Tibial nerve (tissue), 4 donors: Measurements from ENCODE around the gene GUCY2F. TPM values are rescaled to one million over a fixed set of nuclear protein-coding genes. Genes with fewer than 3 reads are reported as not detected.

Experiments used
- DNase-seq, 2 donors: peaks; one replicate each; pipeline ENCODE4 v3.0.0-alpha.2; 2019; ENCODE audit warnings: low spot score in 2 of 2
- H3K27ac ChIP-seq, 4 donors: fragments of 200-600 bp; sonication (generic) in 3 of 4; one replicate each; pipeline ENCODE4 v1.5.1; 2017 to 2019; ENCODE audit warnings: mild to moderate bottlenecking in 1 of 4
- H3K27me3 ChIP-seq, 2 donors: fragments of 200-600 bp; sonication (generic) in 1 of 2; one replicate each; pipeline versions ENCODE4 v1.5.1 to v1.6.0; 2017 to 2019
- H3K36me3 ChIP-seq, 3 donors: fragments of 200-600 bp; sonication (generic); one replicate each; pipeline ENCODE4 v1.5.1; 2018 to 2019
- H3K4me1 ChIP-seq, 4 donors: fragments of 200-600 bp; sonication (generic) in 3 of 4; one replicate each; pipeline ENCODE4 v1.5.1; 2017 to 2019
- H3K4me3 ChIP-seq, 4 donors: fragments of 200-600 bp; sonication (generic) in 3 of 4; one replicate each; pipeline ENCODE4 v1.5.1; 2017 to 2019; ENCODE audit warnings: mild to moderate bottlenecking in 1 of 4, moderate library complexity in 1 of 4
- H3K9me3 ChIP-seq, 4 donors: fragments of 200-600 bp; sonication (generic) in 3 of 4; one replicate each; pipeline ENCODE4 v1.5.1; 2017 to 2019
- EP300 ChIP-seq, 2 donors: sonication (generic); formaldehyde crosslinking; IDR thresholded peaks; one replicate each; pipeline ENCODE4 v1.6.1; 2017; ENCODE audit warnings: antibody characterized with exemption in 2 of 2, mild to moderate bottlenecking in 1 of 2
- POLR2A ChIP-seq, 2 donors: fragments of 450-650 bp; IDR thresholded peaks; one replicate each; pipeline ENCODE4 v1.6.1; 2017; ENCODE audit warnings: antibody characterized with exemption in 2 of 2, mild to moderate bottlenecking in 2 of 2, moderate library complexity in 2 of 2
- WGBS, 2 donors: methylation state at CpG; one replicate each; pipeline ENCODE4 v1.1.5; 2018; 5-methylcytosine and 5-hydroxymethylcytosine counted together
- total RNA-seq, 4 donors: library from RNA; depleted of rRNA; stranded (reverse); fragments of >200 nt; gene quantifications; one replicate each; pipeline ENCODE4 v1.1.0, GENCODE V29; 2016
- TF ChIP-seq, protein P1 (sequence below), 5 experiments: fragments of 200-600 bp in 3 of 5; fragments of 450-650 bp in 2 of 5; sonication (generic) in 3 of 5; IDR thresholded peaks; one replicate each; pipeline ENCODE4 v1.5.1; 2016 to 2019; ENCODE audit warnings: antibody characterized with exemption in 5 of 5, mild to moderate bottlenecking in 3 of 5, moderate library complexity in 2 of 5

GUCY2F gene
- total RNA-seq, 4 donors from 2014 or later, result not detected

DNA sequence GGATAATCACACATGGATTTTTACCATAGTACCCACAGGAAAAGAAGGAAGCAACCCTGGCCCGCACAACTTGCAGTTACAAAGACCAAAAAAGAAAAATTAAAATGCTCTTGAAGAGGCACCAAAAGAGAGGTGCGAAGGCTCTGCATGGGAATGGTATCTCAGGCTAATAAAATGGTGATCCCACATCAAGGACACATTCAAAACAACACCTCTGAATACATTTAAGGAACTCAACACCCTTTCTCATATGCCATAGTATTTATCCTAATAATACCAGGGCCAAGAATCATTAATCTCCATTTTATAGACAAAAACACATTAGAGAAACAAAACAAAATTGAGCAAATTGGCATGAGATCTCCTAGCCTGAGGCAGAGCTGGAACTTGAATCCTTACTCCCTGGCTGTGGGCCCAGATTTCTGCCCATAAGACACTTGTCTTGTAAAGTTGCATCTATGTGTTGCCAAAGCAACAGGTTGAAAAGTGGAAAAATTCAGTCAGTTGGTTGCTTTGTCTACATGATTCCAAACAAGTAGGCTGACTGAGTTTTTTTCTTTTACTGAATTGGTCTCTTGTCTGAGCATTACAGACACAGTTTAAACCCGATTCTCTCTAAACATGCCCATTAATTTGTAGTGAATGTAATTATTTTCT is 33.5 kb downstream of the GUCY2F start:
- TF ChIP-seq EP300 (IDR thresholded peaks at IDR 0.05) (no peak), POLR2A (IDR thresholded peaks at IDR 0.05) (no peak)
- TF ChIP-seq, protein P1, sequence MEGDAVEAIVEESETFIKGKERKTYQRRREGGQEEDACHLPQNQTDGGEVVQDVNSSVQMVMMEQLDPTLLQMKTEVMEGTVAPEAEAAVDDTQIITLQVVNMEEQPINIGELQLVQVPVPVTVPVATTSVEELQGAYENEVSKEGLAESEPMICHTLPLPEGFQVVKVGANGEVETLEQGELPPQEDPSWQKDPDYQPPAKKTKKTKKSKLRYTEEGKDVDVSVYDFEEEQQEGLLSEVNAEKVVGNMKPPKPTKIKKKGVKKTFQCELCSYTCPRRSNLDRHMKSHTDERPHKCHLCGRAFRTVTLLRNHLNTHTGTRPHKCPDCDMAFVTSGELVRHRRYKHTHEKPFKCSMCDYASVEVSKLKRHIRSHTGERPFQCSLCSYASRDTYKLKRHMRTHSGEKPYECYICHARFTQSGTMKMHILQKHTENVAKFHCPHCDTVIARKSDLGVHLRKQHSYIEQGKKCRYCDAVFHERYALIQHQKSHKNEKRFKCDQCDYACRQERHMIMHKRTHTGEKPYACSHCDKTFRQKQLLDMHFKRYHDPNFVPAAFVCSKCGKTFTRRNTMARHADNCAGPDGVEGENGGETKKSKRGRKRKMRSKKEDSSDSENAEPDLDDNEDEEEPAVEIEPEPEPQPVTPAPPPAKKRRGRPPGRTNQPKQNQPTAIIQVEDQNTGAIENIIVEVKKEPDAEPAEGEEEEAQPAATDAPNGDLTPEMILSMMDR (IDR thresholded peaks at IDR 0.05), result no peak
- no peaks in the 10 kb centered on the region for H3K36me3 ChIP-seq
- no peaks in the 10 kb centered on the region for H3K4me1 ChIP-seq
- H3K9me3 ChIP-seq, result no peaks in the 10 kb centered on the region
- 36 to 54% methylated on average over 3 of the region's 3 CpGs for WGBS, 2 donors
- no peak overlapping the region for H3K4me3 ChIP-seq
- peaks cover 0 to 6% of the 10 kb centered on the region in 2 donors for H3K27me3 ChIP-seq
- DNase-seq, result no peak
- H3K27ac ChIP-seq, result peak overlapping the region in 1 of 4 donors; percentile 24

DNA sequence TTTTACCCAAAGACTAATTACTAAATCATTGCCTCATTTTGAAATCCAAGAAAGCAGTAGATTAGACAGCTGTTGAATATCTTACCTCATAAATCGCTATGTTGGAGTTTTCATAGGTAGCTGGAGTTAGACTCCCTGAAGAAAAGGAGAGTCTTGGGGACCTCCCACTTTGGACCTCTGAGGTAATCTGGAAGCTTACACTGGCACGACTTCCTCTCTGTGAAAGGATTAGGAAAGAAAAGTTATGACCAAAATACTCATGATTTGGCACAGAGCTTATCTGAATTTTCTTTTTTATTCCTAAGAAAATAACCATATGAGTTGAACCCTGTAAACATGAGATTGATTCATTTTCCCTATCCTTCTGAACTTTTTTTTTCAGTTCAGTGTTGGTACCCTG is 40.6 kb downstream of the GUCY2F start:
- no peaks in the 10 kb centered on the region for H3K4me1 ChIP-seq
- no peaks in the 10 kb centered on the region for H3K36me3 ChIP-seq
- TF ChIP-seq EP300 (IDR thresholded peaks at IDR 0.05), result no peak
- no peak for TF ChIP-seq POLR2A (IDR thresholded peaks at IDR 0.05)
- TF ChIP-seq, protein P1 (IDR thresholded peaks at IDR 0.05), result no peak
- H3K27me3 ChIP-seq, result peaks cover 0 to 12% of the 10 kb centered on the region in 2 donors
- no peak for DNase-seq
- H3K4me3 ChIP-seq, result no peak overlapping the region
- WGBS, 2 donors, result 44 to 53% methylated on average over 2 of the region's 2 CpGs
- H3K27ac ChIP-seq, result no peak overlapping the region
- no peaks in the 10 kb centered on the region for H3K9me3 ChIP-seq

DNA sequence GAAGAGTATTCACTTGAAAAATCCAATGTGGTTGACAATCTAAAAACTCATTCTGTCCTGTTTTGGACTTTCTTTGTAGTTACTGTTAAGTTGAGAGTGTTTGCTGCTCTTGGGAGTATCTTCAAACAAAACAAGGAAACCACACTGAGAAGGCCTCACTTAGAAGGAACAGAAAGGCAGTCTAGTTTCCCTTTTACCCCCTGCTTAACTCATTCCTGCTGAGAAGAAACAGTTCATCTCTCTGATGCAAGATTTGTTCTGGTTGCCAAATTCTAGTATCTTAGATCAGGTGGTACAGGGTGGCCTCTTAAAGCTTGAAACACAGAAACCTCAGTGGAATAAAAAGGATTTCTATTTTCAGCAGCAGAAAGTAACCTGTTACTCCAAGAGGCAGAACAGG is 41.4 kb downstream of the GUCY2F start:
- H3K4me1 ChIP-seq, result no peaks in the 10 kb centered on the region
- DNase-seq, result no peak
- peaks cover 0 to 12% of the 10 kb centered on the region in 2 donors for H3K27me3 ChIP-seq
- H3K9me3 ChIP-seq, result no peaks in the 10 kb centered on the region
- H3K36me3 ChIP-seq, result no peaks in the 10 kb centered on the region
- H3K4me3 ChIP-seq, result no peak overlapping the region
- TF ChIP-seq EP300 (IDR thresholded peaks at IDR 0.05) (no peak), POLR2A (IDR thresholded peaks at IDR 0.05) (no peak)
- TF ChIP-seq, protein P1 (IDR thresholded peaks at IDR 0.05), result no peak
- H3K27ac ChIP-seq, result no peak overlapping the region

DNA sequence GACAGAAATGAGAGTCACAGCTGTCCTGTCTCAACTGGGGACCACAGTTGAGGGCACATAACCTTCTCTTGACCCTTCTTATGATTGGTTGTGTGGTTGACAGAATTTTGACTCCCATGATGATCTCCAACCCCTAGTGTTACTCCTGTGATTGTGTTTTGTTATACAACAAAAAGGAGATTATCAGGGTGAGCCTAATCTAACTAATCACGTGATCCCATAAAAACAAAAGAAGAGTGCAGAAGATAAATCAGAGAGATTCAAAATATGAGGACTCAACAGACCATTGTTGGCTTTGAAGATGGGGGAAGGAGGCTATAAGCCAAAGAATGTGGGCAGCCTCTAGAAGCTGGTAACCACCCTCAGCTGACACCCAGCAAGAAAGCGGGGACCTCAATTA is 72.7 kb downstream of the GUCY2F start:
- no peaks in the 10 kb centered on the region for H3K9me3 ChIP-seq
- WGBS, 2 donors, result 68 to 95% methylated on average over 2 of the region's 2 CpGs
- peaks cover 0 to 29% of the 10 kb centered on the region in 2 donors for H3K27me3 ChIP-seq
- no peaks in the 10 kb centered on the region for H3K4me1 ChIP-seq
- no peak for TF ChIP-seq EP300 (IDR thresholded peaks at IDR 0.05)
- TF ChIP-seq, protein P1 (IDR thresholded peaks at IDR 0.05), result no peak
- no peak for TF ChIP-seq POLR2A (IDR thresholded peaks at IDR 0.05)
- no peak for DNase-seq
- no peak overlapping the region for H3K27ac ChIP-seq
- H3K36me3 ChIP-seq, result no peaks in the 10 kb centered on the region
- H3K4me3 ChIP-seq, result no peak overlapping the region

DNA sequence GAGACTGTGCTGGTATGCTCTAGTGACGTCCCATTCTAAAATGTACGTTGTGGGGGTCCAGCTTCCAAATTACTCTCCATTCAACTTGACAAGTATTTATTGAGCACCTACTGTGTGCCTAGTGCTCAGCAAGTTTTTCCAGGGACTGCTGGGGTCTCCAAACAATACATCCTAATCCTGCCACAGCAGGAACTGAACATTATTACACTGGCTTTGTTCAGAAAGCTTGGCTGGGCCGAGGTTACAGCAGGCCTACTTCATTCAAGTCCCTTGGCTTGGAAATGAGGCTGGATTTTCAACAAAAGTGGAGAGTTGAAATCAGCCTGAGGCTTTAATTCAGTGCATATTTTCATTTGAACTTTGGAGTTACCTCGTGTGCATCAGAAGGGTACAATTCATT is 78.0 kb downstream of the GUCY2F start:
- H3K36me3 ChIP-seq, result no peaks in the 10 kb centered on the region
- H3K27me3 ChIP-seq, result peaks cover 0 to 25% of the 10 kb centered on the region in 2 donors
- H3K4me3 ChIP-seq, result no peak overlapping the region
- WGBS, 2 donors, result 35 to 62% methylated on average over 4 of the region's 4 CpGs
- no peaks in the 10 kb centered on the region for H3K9me3 ChIP-seq
- no peaks in the 10 kb centered on the region for H3K4me1 ChIP-seq
- no peak for DNase-seq
- no peak overlapping the region for H3K27ac ChIP-seq
- TF ChIP-seq POLR2A (IDR thresholded peaks at IDR 0.05) (no peak), EP300 (IDR thresholded peaks at IDR 0.05) (no peak)
- TF ChIP-seq, protein P1 (IDR thresholded peaks at IDR 0.05), result no peak
